ENCODE measurements around the gene TMEM266.

Gene TMEM266

DNA sequence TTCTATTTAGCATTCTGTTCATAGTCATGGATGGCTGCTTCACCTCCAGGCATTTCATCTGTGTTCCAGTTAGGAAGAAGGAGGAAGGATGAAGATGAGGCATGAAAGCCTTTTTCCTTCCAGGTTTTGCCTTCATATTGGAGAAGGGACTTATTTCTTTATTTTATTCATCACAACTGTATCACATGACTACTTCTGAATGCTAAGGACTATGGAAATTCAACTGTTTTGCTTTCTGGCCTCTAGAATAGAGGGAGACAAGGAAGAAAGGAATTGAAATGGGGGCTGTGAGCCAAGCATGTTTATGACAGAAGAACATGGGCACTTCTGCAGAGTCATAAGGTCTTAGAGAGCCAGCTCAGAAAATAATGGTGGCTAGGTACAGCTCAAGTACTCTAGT lies 10.4 kb downstream of the TMEM266 start:
- no peak for ATAC-seq
- no peak for DNase-seq

DNA sequence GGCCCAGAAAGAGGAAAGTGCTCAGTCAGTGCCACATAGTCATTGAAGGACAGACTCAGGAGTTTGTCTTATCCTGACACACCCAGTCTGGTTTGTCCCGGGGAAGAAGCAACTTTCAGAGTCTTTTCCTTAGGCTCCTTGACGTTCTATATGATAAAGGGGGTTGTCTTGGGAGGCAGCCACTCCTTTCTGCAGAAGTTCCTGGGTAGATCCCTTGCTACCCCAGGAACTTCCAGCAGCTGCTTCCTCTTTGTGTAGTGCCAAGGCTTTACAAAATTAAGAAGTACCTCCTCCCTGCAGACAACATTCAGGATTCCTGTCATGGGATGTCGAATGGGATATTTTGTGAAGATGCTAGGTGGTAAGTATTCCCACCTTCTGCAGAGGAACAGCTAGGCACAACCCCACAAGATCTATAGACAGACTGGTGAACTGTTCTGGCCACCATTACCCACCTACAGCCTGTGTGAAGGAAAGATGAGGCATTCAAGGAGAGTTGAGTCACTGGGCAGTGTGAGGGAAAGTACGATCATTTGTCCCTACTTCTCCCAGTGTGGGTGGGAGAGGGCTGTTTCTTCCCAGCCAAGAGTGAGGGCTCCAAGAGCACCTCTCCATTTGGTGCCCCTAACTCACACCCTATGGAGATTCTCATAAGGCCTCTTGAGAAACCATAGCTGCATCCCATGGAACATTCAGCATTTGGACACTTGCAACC lies 11.3 kb downstream of the TMEM266 start:
- no peak for DNase-seq
- ATAC-seq = no peak

DNA sequence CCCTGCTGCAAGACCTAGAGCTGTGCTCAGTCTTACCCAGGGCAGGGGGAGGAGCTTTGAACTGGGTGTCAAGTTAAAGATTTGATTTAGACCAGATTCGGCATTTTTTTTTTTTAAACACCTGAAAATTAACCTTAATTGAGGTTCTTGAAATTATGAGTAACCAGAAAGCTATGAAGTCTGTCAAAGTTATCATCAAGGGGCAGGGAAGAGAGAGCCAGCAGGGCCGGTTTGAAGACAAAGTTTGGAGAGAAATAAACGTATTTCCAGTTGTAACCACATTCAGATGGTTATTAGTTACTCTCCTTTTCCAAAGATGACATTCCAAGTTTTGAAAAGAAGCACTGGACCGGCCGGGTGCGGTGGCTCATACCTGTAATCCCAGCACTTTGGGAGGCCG lies 12.0 kb downstream of the TMEM266 start:
- no peak for ATAC-seq
- DNase-seq = no peak

DNA sequence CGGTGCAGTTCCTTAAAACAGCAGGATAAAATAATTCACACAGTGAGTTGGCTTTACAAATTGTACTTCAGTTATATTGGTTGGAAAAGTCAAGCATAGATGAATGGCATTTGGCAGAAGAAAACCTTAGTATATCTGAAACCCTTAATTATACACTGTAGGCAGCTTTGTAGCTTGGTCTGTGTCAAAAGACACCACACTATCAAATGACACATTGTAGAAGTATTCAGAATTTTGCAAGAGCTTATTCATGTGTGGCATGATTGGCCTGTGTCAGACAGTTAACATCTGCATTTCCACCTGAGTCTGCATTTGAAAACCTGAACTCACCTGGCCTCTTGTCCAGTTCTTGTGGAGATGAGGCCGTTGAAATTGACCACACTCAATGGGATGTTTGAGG lies 13.8 kb downstream of the TMEM266 start:
- DNase-seq (no peak), ATAC-seq (no peak)

DNA sequence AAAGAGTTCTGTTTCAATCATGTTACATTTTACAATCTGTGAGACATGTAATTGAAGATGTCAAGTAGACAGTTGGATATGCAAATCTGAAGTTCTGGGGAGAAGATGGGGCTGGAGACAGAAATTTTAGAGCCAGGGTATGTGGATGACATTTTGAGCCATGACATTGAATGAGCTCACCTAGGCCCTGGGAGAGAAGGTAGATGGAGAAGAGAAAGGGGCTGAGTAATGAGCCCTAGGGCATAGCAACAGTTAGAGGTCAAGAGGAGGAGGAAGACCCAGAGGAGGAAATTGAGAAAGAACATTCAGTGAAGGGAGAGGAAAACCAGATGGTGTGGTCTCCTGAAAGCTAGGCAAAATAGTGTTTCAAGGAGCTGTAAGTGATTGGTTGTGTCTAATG lies 15.3 kb downstream of the TMEM266 start:
- DNase-seq (no peak), ATAC-seq (no peak)

DNA sequence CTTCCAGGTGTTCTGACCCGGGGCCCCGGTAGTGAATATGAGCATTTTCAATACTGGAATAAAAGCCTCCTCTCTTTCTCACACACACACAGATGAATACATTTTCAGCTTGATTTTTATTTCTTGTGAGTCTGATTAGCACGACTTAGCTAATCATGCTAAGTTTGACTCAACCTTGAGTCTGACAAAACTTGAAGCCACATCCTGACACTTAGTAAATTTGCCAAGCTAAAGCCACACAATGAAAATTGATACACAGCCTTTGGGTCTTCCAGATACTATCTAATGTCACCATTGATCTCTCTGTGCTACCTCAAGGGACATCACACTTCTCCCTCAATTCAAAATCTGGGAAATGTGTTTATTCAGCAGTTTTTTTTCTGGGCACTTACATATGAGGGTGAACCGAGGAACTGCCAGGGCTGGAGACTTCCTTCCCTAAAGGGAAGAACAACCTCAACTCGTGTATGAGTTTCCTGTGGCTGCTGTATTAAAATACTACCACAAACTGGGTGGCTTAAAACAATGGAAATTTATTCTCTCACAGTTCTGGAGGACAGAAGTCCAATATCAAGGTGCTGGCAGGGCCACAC lies 18.6 kb downstream of the TMEM266 start:
- ATAC-seq = no peak
- DNase-seq = no peak

DNA sequence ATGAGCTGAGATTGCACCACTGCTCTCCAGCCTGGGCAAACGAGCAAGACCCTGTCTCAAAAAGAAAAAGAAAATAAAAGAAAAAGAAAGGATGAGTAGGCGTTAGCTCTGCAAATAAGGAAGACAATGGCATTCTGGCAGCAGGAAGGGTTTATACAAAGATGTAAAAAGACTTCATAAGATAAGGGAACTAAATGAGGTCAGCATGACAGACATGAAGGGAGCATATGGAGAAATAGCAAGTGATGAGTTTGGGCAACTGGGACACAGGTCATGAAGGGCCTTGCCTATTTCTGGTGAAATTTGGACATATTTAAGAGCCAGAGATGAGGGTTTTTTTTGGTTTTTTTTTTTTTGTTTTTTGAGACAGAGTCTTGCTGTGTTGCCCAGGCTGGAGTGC lies 24.5 kb downstream of the TMEM266 start:
- ATAC-seq (no peak), DNase-seq (no peak)

DNA sequence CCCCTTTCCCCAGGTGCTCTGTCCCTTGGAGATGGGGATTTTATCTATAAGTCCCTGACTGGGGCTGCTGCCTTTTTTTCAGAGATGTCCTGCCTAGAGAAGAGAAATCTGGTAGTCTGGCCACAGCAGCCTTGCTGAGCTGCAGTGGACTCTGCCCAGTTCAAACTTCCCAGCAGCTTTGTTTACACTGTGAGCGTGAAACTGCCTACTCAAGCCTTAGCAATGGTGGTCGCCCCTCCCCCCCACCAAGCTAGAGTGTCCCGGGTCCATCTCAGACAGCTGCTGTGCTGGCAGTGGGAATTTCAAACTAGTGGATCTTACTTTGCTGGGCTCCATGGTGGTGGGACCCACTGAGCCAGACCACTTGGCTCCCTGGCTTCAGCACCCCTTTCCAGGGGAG lies 38.9 kb downstream of the TMEM266 start:
- ATAC-seq = no peak
- DNase-seq = no peak

DNA sequence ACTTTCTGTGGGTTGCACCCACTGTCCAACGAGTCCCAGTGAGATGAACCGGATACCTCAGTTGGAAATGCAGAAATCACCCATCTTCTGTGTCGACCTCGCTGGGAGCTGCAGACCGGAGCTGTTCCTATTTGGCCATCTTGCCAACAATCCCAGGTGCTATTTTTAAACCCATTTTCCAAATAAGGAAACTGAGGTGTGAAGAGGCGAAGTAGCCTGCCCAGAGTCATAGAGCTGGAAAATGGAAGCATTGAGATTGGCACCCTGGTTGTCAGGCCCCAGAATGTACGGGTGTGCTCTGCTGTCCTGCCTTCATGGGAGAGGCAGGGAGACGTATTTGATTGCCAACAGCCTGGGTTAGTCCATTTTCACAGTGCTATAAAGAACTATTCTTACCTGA lies 39.6 kb downstream of the TMEM266 start:
- ATAC-seq (no peak), DNase-seq (no peak)

DNA sequence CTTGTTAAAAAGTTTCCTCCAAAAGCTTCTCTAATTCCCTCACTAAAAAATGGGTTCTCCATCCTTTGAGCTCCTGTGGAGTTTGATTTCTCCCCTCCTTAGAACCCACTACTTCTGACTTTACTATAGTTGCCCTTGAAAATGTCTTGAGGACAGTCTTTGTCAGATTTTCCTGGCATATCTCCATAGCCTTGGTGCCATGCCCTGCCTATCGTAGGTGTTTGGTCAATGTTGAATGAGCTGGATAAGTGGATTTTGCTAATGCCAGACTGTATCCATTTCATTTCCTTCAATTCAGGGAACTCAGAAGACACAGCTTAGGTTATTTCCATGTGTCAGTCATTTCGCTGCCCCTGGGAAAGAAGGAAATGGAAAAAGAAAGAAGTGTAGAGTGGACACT lies 40.6 kb downstream of the TMEM266 start:
- no peak for ATAC-seq
- DNase-seq = no peak

DNA sequence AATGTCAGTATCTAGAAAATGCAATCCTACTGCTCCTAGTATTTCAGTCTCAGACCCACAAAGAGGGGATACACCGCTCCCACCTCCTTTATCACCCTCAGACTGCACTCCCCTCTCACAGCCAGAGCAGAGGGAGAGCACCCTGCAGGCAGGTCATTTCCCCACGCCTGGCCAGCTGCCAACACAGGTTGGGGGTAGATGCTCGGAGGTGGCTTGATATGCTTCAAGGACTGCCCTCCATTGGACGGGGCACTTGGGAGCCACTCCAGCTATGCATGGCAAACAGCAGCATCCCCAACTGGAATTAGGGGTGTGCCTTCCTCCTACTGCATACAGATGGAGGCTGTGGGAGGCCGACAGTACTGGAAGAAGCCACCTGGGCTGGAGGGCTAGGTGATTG lies 41.9 kb downstream of the TMEM266 start:
- DNase-seq (no peak), ATAC-seq (no peak)

DNA sequence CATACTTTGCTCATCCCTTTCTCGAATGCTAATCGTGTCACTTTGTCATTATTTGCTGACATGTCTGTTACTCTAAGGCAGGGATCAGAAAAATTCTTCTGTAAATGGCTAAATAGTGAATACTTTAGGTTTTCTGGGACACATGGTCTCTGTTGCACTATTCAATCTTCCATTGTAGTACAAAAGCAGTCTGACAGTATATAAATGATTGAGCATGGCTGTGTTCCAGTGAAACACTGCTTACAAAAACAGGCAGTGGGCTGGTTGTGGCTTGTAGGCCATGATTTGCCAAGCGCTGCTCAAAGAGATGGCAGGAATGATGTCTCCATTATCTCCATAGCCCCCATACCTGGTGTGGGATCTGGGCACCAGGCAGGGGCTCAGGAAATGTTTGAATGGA lies 45.6 kb downstream of the TMEM266 start:
- ATAC-seq = no peak
- DNase-seq = no peak

DNA sequence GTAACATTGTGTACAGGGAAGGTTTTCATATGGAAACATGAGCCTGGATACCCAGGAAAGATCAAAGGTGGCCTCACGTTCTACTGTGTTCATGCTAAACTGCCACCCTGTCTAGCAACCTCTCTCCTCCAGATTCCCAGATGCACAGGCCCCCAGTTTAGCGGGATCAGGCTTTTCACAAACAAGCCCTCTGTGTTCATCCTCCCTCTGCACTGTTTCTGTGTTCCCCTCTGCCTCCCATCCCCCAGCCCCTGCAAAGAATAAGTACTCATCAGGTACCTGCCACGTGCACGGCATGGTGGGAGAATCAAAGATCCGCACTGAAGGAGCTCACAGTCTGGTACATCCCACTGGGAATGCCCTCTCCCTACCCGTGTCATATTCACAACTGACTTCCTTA lies 46.1 kb downstream of the TMEM266 start:
- DNase-seq = no peak

DNA sequence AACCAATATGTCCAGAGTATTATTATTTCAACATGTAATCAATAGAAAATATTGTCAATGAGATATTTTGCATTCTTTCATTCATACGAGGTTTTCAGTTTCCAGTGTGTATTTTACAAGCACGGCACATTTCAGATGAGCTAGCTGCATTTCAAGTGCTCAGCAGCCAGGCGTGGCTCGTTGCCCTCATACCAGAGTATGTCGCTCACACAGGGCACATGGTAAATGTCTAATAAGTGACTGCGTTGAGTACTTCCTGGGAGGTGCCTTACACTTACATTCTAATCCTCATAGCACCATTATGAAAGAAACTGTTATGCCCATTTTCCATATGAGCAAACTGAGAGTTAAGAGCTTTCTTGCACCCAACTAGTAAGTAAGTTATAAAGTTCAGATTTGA lies 47.4 kb downstream of the TMEM266 start:
- no peak for DNase-seq

More for the DNA sequence above, 46.1 kb downstream of the TMEM266 start:
- ATAC-seq = no peak

DNA sequence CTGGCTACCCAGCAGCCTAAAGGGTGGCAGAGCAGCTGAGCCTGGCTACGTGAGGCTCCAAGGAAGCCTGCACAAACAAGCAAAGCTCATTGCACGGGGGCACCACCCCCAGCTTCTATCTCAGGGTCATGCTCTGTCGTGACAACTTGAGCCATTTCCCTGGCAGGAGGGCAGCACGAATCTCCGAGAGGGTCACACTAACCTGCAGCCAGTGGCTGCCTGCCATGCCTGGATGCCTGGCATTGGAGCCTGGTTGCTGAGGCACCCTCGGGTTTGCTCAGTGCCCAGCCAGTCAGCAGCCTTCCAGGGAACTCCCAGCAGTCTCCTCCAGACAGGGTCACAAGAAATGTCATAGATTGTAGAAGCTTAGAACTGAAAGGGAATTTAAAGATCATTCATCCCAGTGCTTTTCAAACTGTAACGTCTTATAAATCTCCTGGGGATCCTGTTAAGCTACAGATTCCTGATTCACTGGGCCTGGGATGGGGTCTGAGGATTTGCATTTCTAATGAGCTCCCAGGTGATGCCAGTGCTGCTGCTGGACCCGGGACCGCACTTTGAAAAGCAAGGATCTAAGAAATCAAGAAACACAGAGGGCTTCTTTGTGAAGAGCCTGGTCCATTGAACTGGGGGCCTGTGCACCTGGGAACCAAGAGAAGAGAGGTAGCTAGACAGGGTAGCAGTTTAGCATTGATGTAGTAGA lies 48.4 kb downstream of the TMEM266 start:
- ATAC-seq (no peak), DNase-seq (no peak)

More for the DNA sequence above, 47.4 kb downstream of the TMEM266 start:
- no peak for ATAC-seq

DNA sequence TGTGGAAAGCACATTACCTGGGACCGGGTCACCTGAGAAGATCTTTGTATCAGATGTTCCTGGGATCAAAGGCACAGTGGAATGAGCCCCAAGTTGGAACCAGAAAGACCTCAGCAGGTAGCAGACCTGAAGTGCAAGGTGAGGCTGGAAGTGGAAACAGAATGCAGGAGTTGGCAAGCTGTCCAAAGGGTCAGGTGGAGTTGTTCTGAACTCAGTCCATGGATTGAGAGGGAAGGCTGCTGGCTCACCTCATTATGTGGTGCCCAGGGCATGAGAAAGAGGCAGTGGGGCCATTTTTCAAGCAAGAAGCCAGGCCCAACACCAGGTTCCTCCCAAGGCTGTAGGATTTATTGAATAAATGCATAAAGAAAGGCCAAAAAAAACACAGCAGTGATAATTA lies 49.3 kb downstream of the TMEM266 start:
- ATAC-seq (no peak), DNase-seq (no peak)

DNA sequence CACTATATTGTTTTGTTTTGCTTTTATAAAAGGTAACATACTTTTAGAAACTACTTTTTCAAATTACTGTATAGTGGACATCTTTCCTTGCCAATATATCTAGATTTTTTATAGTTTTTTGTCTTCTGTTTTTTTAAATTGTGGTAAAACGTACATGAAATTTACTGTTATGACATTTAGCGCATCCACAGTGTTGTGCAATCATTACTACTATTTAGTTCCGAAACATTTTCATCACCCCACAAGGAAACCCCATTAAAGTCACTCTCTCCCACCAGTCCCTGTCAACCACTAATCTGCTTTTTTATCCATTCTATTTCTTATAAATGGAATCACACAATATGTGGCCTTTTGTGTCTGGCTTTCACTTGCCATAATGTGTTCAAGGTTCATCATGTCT lies 54.8 kb downstream of the TMEM266 start:
- ATAC-seq (no peak), DNase-seq (no peak)

DNA sequence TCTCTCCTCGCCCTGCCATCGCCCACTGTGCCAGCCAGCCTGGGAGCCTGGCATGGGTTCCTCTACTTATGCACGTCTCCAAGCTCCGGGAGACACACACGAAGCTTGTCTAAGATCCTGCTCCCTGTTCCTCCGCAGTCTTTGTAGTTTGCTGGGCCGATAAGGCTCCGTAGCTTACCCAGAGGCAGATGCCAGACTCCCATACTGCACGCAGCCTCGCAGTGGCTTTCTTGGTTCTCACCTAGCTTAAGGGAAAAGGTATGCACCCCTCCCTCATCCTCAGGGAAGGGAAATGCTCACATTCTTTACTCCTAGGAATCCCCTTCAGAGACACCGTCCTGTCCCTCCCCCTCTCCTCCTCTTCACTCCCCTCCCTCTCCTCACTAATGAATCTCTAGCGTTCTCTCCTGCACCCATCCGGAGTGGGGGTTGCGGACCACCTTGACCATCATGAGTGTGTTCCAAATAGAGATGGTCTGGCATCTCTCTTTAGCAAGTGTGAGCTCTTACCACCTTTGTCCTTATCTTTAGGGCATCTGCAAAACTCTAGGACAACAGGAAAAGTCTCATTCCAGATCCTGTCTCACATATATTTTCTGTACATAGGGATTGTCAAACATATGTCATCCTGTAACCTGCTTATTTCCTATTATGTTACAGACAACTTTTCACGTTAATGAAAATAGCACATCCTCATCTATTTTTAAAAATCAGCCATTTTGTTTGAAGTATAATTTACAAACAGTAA lies 56.5 kb downstream of the TMEM266 start:
- no peak for ATAC-seq
- no peak for DNase-seq

DNA sequence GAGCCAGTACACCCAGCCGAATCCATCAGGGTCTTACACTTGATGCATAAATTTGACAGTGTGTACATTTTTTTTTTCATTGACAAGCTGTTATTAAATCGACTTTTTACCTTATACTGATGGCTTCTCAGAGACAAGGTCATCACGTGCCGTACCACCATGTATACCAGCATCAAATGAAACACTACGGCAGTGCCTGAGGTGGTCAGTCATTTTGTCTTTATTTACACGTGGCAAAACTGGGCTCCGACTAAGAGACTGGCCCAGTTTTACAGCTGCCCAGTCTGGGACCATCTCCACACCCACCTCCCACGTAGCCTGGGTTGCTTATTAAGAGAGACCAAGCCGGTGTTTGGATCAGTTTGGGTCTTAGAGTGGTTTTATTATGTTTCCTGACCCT lies 57.4 kb downstream of the TMEM266 start:
- DNase-seq = no peak
- no peak for ATAC-seq

DNA sequence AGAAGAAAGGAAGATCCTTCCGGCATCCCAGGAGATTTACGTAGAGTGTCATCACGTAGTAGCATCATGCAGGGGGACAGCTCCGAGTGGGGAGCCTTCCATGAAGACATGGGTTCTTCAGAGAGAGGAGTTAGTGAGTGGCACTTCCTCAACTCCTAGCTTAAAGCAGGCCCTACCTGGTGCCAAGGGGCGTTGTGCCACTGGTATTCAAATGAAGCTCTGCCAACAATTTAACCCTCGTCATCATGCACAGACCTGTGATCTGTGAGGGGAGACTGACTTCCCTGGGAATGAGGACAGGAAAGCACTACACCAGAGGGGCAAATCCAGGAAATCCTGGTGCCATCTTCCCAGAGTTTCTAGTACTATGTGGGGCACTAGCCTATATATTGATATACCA lies 59.0 kb downstream of the TMEM266 start:
- ATAC-seq (no peak), DNase-seq (no peak)

DNA sequence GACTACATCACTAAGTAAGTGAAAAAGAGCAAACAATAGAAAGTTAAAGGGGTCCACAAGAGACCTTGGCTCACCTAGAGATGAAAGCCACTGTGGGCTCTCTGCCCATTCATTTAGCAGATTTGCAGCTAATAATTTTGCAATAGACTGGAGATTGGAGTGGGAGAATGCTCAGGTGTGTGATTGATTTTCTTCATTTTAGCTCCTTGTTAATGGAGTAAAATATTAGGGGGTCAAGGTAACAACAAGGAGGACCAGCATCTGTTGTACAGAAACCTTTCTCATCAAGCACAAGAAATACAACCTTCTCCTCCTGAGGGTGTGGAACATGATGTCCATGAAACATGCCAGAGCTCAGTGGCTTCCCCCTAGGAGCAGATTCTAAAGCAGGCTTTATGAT lies 63.2 kb downstream of the TMEM266 start:
- DNase-seq = no peak
- ATAC-seq = no peak

DNA sequence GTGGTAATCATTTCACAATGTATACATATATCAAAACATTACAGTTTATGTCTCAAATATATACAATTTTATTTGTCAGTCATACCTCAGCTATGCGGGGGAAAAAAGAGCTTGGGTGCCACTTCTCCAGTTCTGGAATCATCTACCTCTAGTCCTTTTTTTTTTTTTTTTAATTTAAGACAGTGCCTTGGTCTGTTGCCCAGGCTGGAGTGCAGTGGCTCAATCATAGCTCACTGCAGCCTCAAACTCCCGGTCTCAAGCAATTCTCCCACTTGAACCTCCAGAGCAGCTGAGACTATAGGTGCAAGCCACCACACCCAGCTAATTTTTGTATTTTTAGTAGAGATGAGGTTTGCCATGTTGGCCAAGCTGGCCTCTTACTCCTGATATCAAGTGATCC lies 67.4 kb downstream of the TMEM266 start:
- DNase-seq (no peak), ATAC-seq (no peak)

DNA sequence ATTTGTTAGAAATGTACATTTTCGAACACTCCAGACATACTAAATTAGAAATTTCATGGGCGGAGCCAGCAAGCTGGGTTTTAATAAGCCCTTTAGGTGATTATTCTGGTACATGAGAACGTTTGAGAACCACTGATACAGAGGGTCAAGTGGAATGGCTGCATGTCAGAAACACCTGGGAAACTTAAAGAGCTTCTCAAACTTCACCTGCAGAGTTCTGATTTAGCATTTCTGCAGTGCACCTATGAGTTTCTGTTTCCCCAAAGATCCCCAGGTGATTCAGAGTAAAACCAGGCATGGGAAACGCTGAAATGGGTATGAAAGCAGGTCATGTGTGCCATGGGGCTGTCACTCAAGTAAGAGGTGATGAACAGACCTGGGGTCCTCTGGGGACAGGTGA lies 68.1 kb downstream of the TMEM266 start:
- ATAC-seq = no peak
- DNase-seq = no peak

Measured in stimulated activated naive CD8-positive, alpha-beta T cell treated with anti-CD3 and anti-CD28 coated beads, Interleukin-15, Interleukin-2, amounts not matched to agents 100 U/mL and 50 U/mL, for 24 hours (primary cell).